ENCODE results near the gene ZNF792. TPM values are rescaled to one million over a fixed set of nuclear protein-coding genes. Genes with fewer than 3 reads are reported as not detected.
"Not testable (repeated sequence)": the region's sequence is repeated elsewhere in the genome, so short reads cannot be mapped to it uniquely, and the experiment has no call there.

ZNF792 gene
- total RNA-seq, 1 donor from 2014 or later: 6.1 TPM

DNA sequence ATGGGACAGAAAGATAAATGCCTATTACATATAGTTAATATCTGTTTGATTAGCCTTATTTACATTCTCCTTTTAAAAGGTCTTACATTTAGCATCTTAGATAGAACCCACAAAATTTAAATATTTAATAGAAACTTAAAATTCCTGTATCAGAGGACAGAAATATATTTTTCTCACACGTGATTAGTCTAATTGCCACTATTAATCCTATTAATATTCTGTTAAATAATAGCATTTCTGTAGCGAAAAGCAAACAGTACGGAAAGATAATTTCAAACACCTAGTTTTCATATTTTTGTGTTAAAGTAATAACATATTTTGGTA lies 37.7 kb downstream of the ZNF792 start:
- H3K4me3 ChIP-seq (ENCODE audit: low read depth, low read length): no peak overlapping the region
- no peaks in the 10 kb centered on the region for H3K27me3 ChIP-seq (ENCODE audit: control insufficient read depth, insufficient read depth, low read length)
- TF ChIP-seq, protein P1, sequence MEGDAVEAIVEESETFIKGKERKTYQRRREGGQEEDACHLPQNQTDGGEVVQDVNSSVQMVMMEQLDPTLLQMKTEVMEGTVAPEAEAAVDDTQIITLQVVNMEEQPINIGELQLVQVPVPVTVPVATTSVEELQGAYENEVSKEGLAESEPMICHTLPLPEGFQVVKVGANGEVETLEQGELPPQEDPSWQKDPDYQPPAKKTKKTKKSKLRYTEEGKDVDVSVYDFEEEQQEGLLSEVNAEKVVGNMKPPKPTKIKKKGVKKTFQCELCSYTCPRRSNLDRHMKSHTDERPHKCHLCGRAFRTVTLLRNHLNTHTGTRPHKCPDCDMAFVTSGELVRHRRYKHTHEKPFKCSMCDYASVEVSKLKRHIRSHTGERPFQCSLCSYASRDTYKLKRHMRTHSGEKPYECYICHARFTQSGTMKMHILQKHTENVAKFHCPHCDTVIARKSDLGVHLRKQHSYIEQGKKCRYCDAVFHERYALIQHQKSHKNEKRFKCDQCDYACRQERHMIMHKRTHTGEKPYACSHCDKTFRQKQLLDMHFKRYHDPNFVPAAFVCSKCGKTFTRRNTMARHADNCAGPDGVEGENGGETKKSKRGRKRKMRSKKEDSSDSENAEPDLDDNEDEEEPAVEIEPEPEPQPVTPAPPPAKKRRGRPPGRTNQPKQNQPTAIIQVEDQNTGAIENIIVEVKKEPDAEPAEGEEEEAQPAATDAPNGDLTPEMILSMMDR (IDR thresholded peaks at IDR 0.05; ENCODE audit: insufficient read depth, low read length, poor library complexity, severe bottlenecking): no peak
- no peak for DNase-seq (ENCODE audit: low read depth)
- H3K36me3 ChIP-seq (ENCODE audit: control insufficient read depth, insufficient read depth, low read length): no peaks in the 10 kb centered on the region

DNA sequence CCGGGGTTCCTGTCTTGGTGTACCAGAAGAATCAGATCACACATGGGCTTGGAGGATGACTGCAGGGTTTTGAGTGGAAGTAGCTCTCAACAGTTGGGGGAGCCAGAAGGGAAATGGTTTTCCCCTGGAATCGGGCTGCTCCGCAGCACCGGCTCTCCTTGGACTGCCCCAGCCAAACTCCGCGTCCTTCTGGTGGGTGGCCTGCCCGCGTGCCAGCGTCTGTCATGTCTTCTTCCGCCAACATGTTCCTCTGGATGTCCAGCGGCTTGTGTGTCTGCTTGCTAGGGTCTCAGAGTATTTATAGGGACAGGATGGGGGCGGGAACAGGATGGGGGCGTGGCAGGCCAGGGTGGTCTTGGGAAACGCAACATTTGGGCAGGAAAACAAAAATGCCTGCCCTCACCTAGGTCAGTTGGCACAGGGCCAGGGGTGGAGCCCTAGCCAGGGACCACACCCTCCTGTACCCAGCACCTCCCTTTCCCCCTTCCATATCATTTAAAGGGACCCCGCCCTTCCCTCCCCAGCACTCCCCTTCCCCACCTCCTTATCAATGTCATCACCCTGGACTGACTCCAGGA lies 38.7 kb downstream of the ZNF792 start:
- H3K4me3 ChIP-seq (ENCODE audit: low read depth, low read length): no peak overlapping the region
- H3K27me3 ChIP-seq (ENCODE audit: control insufficient read depth, insufficient read depth, low read length): no peaks in the 10 kb centered on the region
- TF ChIP-seq, protein P1 (IDR thresholded peaks at IDR 0.05; ENCODE audit: insufficient read depth, low read length, poor library complexity, severe bottlenecking): no peak
- H3K36me3 ChIP-seq (ENCODE audit: control insufficient read depth, insufficient read depth, low read length): no peaks in the 10 kb centered on the region
- DNase-seq (ENCODE audit: low read depth): no peak

DNA sequence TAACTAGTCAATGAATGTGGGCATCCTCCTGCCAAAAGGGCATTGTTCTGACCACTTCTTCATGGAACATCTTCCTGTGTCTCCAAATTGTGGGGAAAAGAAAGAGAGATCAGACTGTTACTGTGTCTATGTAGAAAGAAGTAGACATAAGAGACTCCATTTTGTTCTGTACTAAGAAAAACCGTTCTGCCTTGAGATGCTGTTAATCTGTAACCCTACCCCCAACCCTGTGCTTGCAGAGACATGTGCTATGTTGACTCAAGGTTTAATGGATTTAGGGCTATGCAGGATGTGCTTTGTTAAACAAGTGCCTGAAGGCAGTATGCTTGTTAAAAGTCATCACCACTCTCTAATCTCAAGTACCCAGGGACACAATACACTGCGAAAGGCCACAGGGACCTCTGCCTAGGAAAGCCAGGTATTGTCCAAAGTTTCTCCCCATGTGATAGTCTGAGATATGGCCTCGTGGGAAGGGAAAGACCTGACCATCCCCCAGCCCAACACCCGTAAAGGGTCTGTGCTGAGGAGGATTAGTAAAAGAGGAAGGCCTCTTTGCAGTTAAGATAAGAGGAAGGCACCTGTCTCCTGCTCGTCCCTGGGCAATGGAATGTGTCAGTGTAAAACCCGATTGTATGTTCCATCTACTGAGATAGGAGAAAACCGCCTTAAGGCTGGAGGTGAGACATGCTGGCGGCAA lies 43.8 kb downstream of the ZNF792 start:
- not testable (repeated sequence) for H3K36me3 ChIP-seq (ENCODE audit: control insufficient read depth, insufficient read depth, low read length); H3K4me3 ChIP-seq (ENCODE audit: low read depth, low read length); DNase-seq (ENCODE audit: low read depth); H3K27me3 ChIP-seq (ENCODE audit: control insufficient read depth, insufficient read depth, low read length)

DNA sequence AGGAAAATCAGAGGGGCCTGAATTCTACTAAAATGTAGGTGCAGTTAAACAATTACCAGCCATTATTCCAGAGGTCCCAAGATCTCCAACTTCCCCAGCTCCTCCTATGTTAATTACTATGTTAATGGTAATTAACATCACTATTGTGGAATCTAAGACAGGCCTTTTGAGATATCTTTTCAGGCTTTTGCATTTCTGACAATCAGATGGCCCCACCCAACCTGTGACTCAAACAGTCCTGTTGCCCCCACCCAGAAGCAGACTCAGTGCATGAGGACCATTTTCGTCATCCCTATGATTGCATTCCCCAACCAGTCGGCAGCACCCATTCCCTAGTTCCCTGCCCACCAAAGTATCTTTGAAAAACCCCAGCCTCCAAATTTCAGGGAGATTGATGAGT lies 45.8 kb downstream of the ZNF792 start:
- Histone ChIP-seq H3K27me3 (ENCODE audit: control insufficient read depth, insufficient read depth, low read length) (no peaks in the 10 kb centered on the region), H3K4me3 (ENCODE audit: low read depth, low read length) (no peak overlapping the region), H3K36me3 (ENCODE audit: control insufficient read depth, insufficient read depth, low read length) (no peaks in the 10 kb centered on the region)
- DNase-seq (ENCODE audit: low read depth): no peak
- TF ChIP-seq, protein P1 (IDR thresholded peaks at IDR 0.05; ENCODE audit: insufficient read depth, low read length, poor library complexity, severe bottlenecking): no peak

DNA sequence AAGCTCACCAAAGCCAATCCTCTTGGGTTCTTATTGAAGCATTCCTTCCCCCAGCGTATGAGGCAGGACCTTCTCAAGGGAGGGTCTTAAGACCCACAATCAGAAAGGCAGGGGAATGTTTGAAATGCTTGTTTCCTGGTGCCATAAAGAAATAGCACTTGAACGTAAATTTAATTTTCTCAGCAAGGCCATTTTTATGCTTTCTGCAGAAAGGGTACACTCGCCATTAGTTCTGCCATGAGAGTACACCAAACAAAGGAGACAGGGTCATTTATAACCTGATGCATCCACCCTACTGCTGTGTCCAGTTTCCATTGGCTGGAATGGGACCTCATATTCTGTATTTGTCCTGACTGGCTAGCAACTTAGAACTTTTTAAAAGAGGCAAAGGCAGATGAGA lies 46.9 kb downstream of the ZNF792 start:
- not testable (repeated sequence) for DNase-seq (ENCODE audit: low read depth); H3K4me3 ChIP-seq (ENCODE audit: low read depth, low read length); H3K27me3 ChIP-seq (ENCODE audit: control insufficient read depth, insufficient read depth, low read length); H3K36me3 ChIP-seq (ENCODE audit: control insufficient read depth, insufficient read depth, low read length)

DNA sequence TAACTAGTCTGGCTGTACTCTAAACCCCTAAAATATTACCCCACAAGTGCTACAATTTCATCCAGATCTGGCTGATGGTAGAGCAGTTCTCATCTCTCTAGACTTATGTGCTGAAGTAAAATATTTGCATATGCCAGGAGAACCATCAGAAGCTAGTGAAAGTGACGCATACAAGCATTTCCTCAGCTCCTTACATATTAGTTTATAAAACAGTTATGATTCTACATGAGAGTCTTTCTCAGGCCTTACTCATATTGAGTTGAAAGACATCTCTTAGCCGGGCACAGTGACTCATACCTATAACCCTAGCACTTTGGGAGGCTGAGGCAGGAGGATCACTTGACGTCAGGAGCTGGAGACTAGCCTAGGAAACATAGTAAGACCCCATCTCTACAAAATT lies 53.3 kb downstream of the ZNF792 start:
- DNase-seq (ENCODE audit: low read depth): no peak
- TF ChIP-seq, protein P1 (IDR thresholded peaks at IDR 0.05; ENCODE audit: insufficient read depth, low read length, poor library complexity, severe bottlenecking): no peak
- H3K36me3 ChIP-seq (ENCODE audit: control insufficient read depth, insufficient read depth, low read length): no peaks in the 10 kb centered on the region
- H3K4me3 ChIP-seq (ENCODE audit: low read depth, low read length): no peak overlapping the region
- no peaks in the 10 kb centered on the region for H3K27me3 ChIP-seq (ENCODE audit: control insufficient read depth, insufficient read depth, low read length)

Other genes with a start within 250 kb of the ZNF792 start
- 14.3 and 21.1 TPM in 2 replicates for gene ZNF181, start 230.0 kb downstream of the ZNF792 start, total RNA-seq
- gene ZNF599, start 191.0 kb downstream of the ZNF792 start, total RNA-seq: 4.6 and 7.7 TPM in 2 replicates
- gene ZNF30, start 37.3 kb downstream of the ZNF792 start, total RNA-seq: 1.6 and 2.1 TPM in 2 replicates
- gene GRAMD1A, start 36.1 kb upstream of the ZNF792 start, total RNA-seq: 88.0 and 104 TPM in 2 replicates
- gene SCN1B, start 66.2 kb upstream of the ZNF792 start, total RNA-seq: 1.6 and 1.8 TPM in 2 replicates
- 1.6 and 2.3 TPM in 2 replicates for gene HPN, start 77.5 kb upstream of the ZNF792 start, total RNA-seq
- gene FXYD3, start 151.6 kb upstream of the ZNF792 start, total RNA-seq: 0.50 and 0.89 TPM in 2 replicates
- gene LGI4, start 170.8 kb upstream of the ZNF792 start, total RNA-seq: not detected in 2 replicates
- gene FXYD1, start 174.6 kb upstream of the ZNF792 start, total RNA-seq: not detected in 2 replicates
- not detected in 2 replicates for gene FXYD7, start 179.0 kb upstream of the ZNF792 start, total RNA-seq
- gene FXYD5, start 190.5 kb upstream of the ZNF792 start, total RNA-seq: 135 and 153 TPM in 2 replicates